CD4-positive, alpha-beta T cell (primary cell): Measurements from ENCODE around the gene RGS5. TPM values are rescaled to one million over a fixed set of nuclear protein-coding genes. Genes with fewer than 3 reads are reported as not detected.

Experiments used
- ATAC-seq: fragments of 200-7000 bp; cut with Tn5 transposase; one replicate; pipeline ENCODE4 v1.10.0; 2022; ENCODE audit warnings: mild to moderate bottlenecking; ENCODE audit not compliant: poor library complexity
- CTCF ChIA-PET: fragments of 350-600 bp; sonication (Branson Sonifier 250); formaldehyde crosslinking; loops from one replicate; lab custom pipeline; 2021; ENCODE audit warnings: antibody characterized with exemption, inconsistent platforms; lab: Charles Lee
- POLR2A ChIA-PET: fragments of 350-600 bp; sonication (Branson Sonifier 250); formaldehyde crosslinking; loops from one replicate; lab custom pipeline; 2021; ENCODE audit warnings: antibody characterized with exemption, inconsistent platforms; lab: Charles Lee
- DNase-seq, 14 experiments: peaks; one replicate each; pipeline ENCODE4 v3.0.0-alpha.2; 2013 to 2020; ENCODE audit warnings: mixed read lengths in 2 of 14
- H3K27ac ChIP-seq, 2 donors: one replicate each; pipeline versions ENCODE4 v1.5.1 to v1.7.0; 2013; ENCODE audit warnings: low read length in 2 of 2, low read depth in 1 of 2, mild to moderate bottlenecking in 1 of 2
- H3K27me3 ChIP-seq, 2 experiments: 1 replicate in 1 of 2; 2 replicates in 1 of 2; pipeline versions ENCODE4 v1.6.1 to v1.7.0; 2013; ENCODE audit warnings: low read length in 2 of 2, control low read depth in 1 of 2, mild to moderate bottlenecking in 1 of 2, moderate library complexity in 1 of 2; ENCODE audit not compliant: insufficient read depth in 2 of 2, control insufficient read depth in 1 of 2
- H3K36me3 ChIP-seq: one replicate; pipeline ENCODE4 v1.6.1; 2013; ENCODE audit warnings: low read length, control low read depth; ENCODE audit not compliant: insufficient read depth
- H3K4me1 ChIP-seq: one replicate; pipeline ENCODE4 v1.6.1; 2013; ENCODE audit warnings: low read length, control low read depth; ENCODE audit not compliant: insufficient read depth
- H3K4me3 ChIP-seq: one replicate; pipeline ENCODE4 v1.5.1; 2013; ENCODE audit warnings: mild to moderate bottlenecking, low read length, moderate library complexity
- H3K9me3 ChIP-seq, 2 experiments: 1 replicate in 1 of 2; 2 replicates in 1 of 2; pipeline versions ENCODE4 v1.6.1 to v1.7.0; 2013; ENCODE audit warnings: low read length in 2 of 2, mild to moderate bottlenecking in 2 of 2, control low read depth in 1 of 2, moderate library complexity in 1 of 2; ENCODE audit not compliant: control insufficient read depth in 1 of 2, insufficient read depth in 1 of 2
- H3K27ac Mint-ChIP-seq: one replicate; pipeline ENCODE4 v1.8.0; 2020; ENCODE audit warnings: mixed read lengths
- H3K27me3 Mint-ChIP-seq: one replicate; pipeline ENCODE4 v1.8.0; 2021; ENCODE audit warnings: mixed read lengths
- H3K36me3 Mint-ChIP-seq: one replicate; pipeline ENCODE4 v1.8.0; 2021; ENCODE audit warnings: low read depth, mixed read lengths
- H3K4me1 Mint-ChIP-seq: one replicate; pipeline ENCODE4 v1.8.0; 2021; ENCODE audit warnings: low read depth, mixed read lengths
- H3K4me3 Mint-ChIP-seq: one replicate; pipeline ENCODE4 v1.8.0; 2020; ENCODE audit warnings: mild to moderate bottlenecking, mixed read lengths
- H3K9me3 Mint-ChIP-seq: one replicate; pipeline ENCODE4 v1.8.0; 2020; ENCODE audit warnings: mixed read lengths
- CTCF ChIP-seq: fragments of 200-600 bp; IDR thresholded peaks from one replicate; pipeline ENCODE4 v1.8.0; 2022; ENCODE audit warnings: antibody characterized with exemption, mild to moderate bottlenecking
- intact Hi-C, 2 experiments: fragments of 100-400 bp; cut with DNase I in 1 of 2; cut with micrococcal nuclease in 1 of 2; formaldehyde crosslinking; loops; one replicate each; pipeline versions ENCODE4 v1.15.1 to v1.9.0; 2023 to 2025; cut with DNase I, micrococcal nuclease
- total RNA-seq, 174 experiments: library from RNA in 2 of 174; stranded (reverse) in 2 of 174; gene quantifications; one replicate each; pipeline ENCODE4 v1.2.3 and lab custom pipeline; 2021 to 2026

Gene RGS5
- total RNA-seq, 2 experiments from 2014 or later, result 1.2 to 1.6 TPM

DNA sequence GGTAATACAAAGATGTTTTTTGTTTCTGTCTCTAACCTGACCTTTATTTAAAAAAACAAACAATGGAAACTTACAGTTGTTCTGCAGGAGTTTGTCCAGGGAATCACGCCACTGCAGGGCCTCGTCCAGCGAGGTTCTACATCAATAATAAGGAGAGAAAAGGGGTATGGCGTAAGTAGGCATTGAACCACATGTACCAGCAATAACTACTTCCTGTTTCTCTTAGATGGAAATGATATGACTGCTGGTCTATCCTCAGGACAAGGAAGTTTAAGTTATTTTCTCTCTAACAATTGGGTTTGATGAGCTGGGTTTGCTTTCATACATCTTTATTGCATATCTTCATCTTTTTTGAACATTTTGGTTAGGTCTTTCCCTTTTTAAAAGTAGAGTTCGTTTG, 40.9 kb downstream of the RGS5 start:
- no peaks in the 10 kb centered on the region for H3K27me3 Mint-ChIP-seq
- H3K36me3 Mint-ChIP-seq, result no peaks in the 10 kb centered on the region
- no peaks in the 10 kb centered on the region for H3K9me3 Mint-ChIP-seq
- Histone ChIP-seq H3K4me1 (no peaks in the 10 kb centered on the region), H3K27ac (no peak overlapping the region), H3K27me3 (no peaks in the 10 kb centered on the region), H3K9me3 (no peaks in the 10 kb centered on the region), H3K4me3 (no peak overlapping the region), H3K36me3 (no peaks in the 10 kb centered on the region)
- intact Hi-C loops, result no loop called here
- H3K27ac Mint-ChIP-seq, result no peak overlapping the region
- no peak for TF ChIP-seq CTCF
- ATAC-seq, result no peak
- ChIA-PET CTCF (no interaction called here), POLR2A (no interaction called here)
- no peak overlapping the region for H3K4me3 Mint-ChIP-seq
- no peaks in the 10 kb centered on the region for H3K4me1 Mint-ChIP-seq
- DNase-seq, result no peak

GRCh38 chr1:163161337-163161736, 41.4 kb downstream of the RGS5 start:
- CTCF ChIA-PET, result no interaction called here
- intact Hi-C loops, result no loop called here
- Histone ChIP-seq H3K36me3 (no peaks in the 10 kb centered on the region), H3K4me1 (no peaks in the 10 kb centered on the region), H3K4me3 (no peak overlapping the region), H3K27me3 (no peaks in the 10 kb centered on the region), H3K9me3 (no peaks in the 10 kb centered on the region), H3K27ac (no peak overlapping the region)
- no peaks in the 10 kb centered on the region for H3K27me3 Mint-ChIP-seq
- H3K9me3 Mint-ChIP-seq, result no peaks in the 10 kb centered on the region
- TF ChIP-seq CTCF, result no peak
- no peak for ATAC-seq
- H3K4me1 Mint-ChIP-seq, result no peaks in the 10 kb centered on the region
- no peak for DNase-seq
- POLR2A ChIA-PET, result no interaction called here
- no peak overlapping the region for H3K4me3 Mint-ChIP-seq
- H3K36me3 Mint-ChIP-seq, result no peaks in the 10 kb centered on the region
- H3K27ac Mint-ChIP-seq, result no peak overlapping the region

DNA sequence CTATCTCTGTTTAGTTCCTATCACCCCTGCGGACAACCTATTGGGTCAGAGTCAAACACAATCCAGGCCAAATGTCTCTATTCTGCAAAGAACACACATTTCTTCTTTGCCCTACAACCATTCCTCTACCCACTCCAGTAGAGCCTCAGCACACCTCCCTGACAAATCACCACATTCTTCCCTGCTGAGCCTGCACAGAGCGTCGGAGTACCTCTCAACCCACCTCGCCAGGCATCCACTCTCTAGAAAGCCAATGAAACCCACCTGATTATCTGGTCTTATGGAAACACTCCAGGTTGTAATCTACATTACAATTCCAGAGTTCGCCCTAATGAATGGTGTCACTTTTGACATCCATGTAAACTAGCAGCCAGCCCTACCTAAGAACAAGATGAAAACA, 47.1 kb downstream of the RGS5 start:
- Mint-ChIP-seq H3K27me3 (no peaks in the 10 kb centered on the region), H3K4me3 (no peak overlapping the region), H3K27ac (no peak overlapping the region), H3K9me3 (no peaks in the 10 kb centered on the region), H3K36me3 (no peaks in the 10 kb centered on the region), H3K4me1 (no peaks in the 10 kb centered on the region)
- intact Hi-C loops, result no loop called here
- DNase-seq (no peak), ATAC-seq (no peak)
- Histone ChIP-seq H3K4me1 (no peaks in the 10 kb centered on the region), H3K27me3 (no peaks in the 10 kb centered on the region), H3K9me3 (no peaks in the 10 kb centered on the region), H3K27ac (no peak overlapping the region), H3K36me3 (no peaks in the 10 kb centered on the region), H3K4me3 (no peak overlapping the region)
- ChIA-PET POLR2A (no interaction called here), CTCF (no interaction called here)
- no peak for TF ChIP-seq CTCF
